HepG2 (cell line): Measurements from ENCODE around the gene HDGFL2. TPM values are rescaled to one million over a fixed set of nuclear protein-coding genes. Genes with fewer than 3 reads are reported as not detected.

Source experiments
- ERF ChIP-seq: IDR thresholded peaks from 2 replicates; pipeline ENCODE4 v1.6.1; 2018; ENCODE audit warnings: missing biosample characterization, missing genetic modification reagents
- KDM2A ChIP-seq: sonication (generic); formaldehyde crosslinking; IDR thresholded peaks from 2 replicates; pipeline ENCODE4 v1.4.0; 2020; ENCODE audit warnings: low read depth, missing genetic modification reagents, borderline replicate concordance
- MYC ChIP-seq: sonication (generic); formaldehyde crosslinking; IDR thresholded peaks from 2 replicates; pipeline ENCODE4 v1.9.0; 2021; ENCODE audit warnings: missing genetic modification reagents, borderline replicate concordance
- NCOA2 ChIP-seq: sonication (generic); formaldehyde crosslinking; IDR thresholded peaks from 2 replicates; pipeline ENCODE4 v1.8.0; 2022; ENCODE audit warnings: inconsistent platforms
- PRDM15 ChIP-seq: sonication (generic); formaldehyde crosslinking; IDR thresholded peaks from 2 replicates; pipeline ENCODE4 v1.4.0; 2020; ENCODE audit warnings: missing genetic modification reagents
- SALL2 ChIP-seq: sonication (generic); formaldehyde crosslinking; IDR thresholded peaks from 2 replicates; pipeline ENCODE4 v1.8.1; 2023; ENCODE audit warnings: mild to moderate bottlenecking, missing genetic modification reagents, inconsistent platforms
- SMC3 ChIP-seq: IDR thresholded peaks from 2 replicates; pipeline ENCODE4 v1.6.1; 2011; ENCODE audit warnings: low read length, improper control_type of control experiment
- SPEN ChIP-seq: sonication (generic); formaldehyde crosslinking; IDR thresholded peaks from 2 replicates; pipeline ENCODE4 v1.5.1; 2020; ENCODE audit warnings: low read depth, mild to moderate bottlenecking, missing genetic modification reagents
- TARDBP ChIP-seq: sonication (generic); formaldehyde crosslinking; IDR thresholded peaks from 2 replicates; pipeline ENCODE4 v1.8.0; 2022; ENCODE audit warnings: mild to moderate bottlenecking, missing genetic modification reagents
- YEATS4 ChIP-seq: sonication (generic); formaldehyde crosslinking; IDR thresholded peaks from 2 replicates; pipeline ENCODE4 v1.4.0; 2020; ENCODE audit warnings: missing genetic modification reagents, borderline replicate concordance
- ZBTB37 ChIP-seq: sonication (generic); formaldehyde crosslinking; IDR thresholded peaks from 2 replicates; pipeline ENCODE4 v1.4.0; 2020; ENCODE audit warnings: mild to moderate bottlenecking, missing genetic modification reagents
- ZEB1 ChIP-seq: IDR thresholded peaks from 2 replicates; pipeline ENCODE4 v1.6.1; 2012; ENCODE audit warnings: mild to moderate bottlenecking, low read depth, inconsistent platforms; ENCODE audit not compliant: insufficient replicate concordance
- ZNF205 ChIP-seq: IDR thresholded peaks from 2 replicates; pipeline ENCODE4 v1.6.1; 2018; ENCODE audit warnings: missing biosample characterization, missing genetic modification reagents
- ZNF253 ChIP-seq: sonication (generic); formaldehyde crosslinking; IDR thresholded peaks from 2 replicates; pipeline ENCODE4 v1.8.0; 2022; ENCODE audit warnings: mild to moderate bottlenecking, missing genetic modification reagents, borderline replicate concordance
- polyA plus RNA-seq, 8 experiments: library from polyadenylated mRNA; depleted of rRNA in 3 of 8; stranded (reverse) in 7 of 8; unstranded in 1 of 8; fragments of >200 nt; fragmentation: Illumina TruSeq in 4 of 8; extraction: Trizol in 4 of 8; gene quantifications; 2 replicates each; pipeline versions ENCODE4 v1.2.1 to v1.2.3, GENCODE V29; 2011 to 2016; ENCODE audit warnings: low read depth in 4 of 8, missing spikeins in 1 of 8, mixed read lengths in 1 of 8; ENCODE audit not compliant: insufficient read depth in 1 of 8
- total RNA-seq, 5 experiments: library from RNA; depleted of rRNA; stranded (reverse); fragments of >200 nt; fragmentation: Illumina TruSeq; extraction: Trizol; gene quantifications; 2 replicates each; pipeline ENCODE4 v1.2.3, GENCODE V29; 2016; ENCODE audit warnings: low read depth in 1 of 5
- TF ChIP-seq, protein P1 (sequence below), 2 experiments: IDR thresholded peaks; 2 replicates each; pipeline ENCODE4 v1.6.1; 2011 to 2012; ENCODE audit warnings: low read length in 2 of 2, borderline replicate concordance in 1 of 2, low read depth in 1 of 2, mild to moderate bottlenecking in 1 of 2, moderate library complexity in 1 of 2
- TF ChIP-seq, protein P2 (sequence below): sonication (generic); formaldehyde crosslinking; IDR thresholded peaks from 2 replicates; pipeline ENCODE4 v1.4.0; 2020; ENCODE audit warnings: missing genetic modification reagents, borderline replicate concordance

Gene HDGFL2
- total and polyA plus RNA-seq, 2 of the 13 experiments (the other 11 are each of a cell fraction or from before 2014, with no cell fraction given): 20.0 to 51.1 TPM

GRCh38 chr19:4523306-4524110 is 51.4 kb downstream of the HDGFL2 start (continued):
- TF ChIP-seq, protein P1, sequence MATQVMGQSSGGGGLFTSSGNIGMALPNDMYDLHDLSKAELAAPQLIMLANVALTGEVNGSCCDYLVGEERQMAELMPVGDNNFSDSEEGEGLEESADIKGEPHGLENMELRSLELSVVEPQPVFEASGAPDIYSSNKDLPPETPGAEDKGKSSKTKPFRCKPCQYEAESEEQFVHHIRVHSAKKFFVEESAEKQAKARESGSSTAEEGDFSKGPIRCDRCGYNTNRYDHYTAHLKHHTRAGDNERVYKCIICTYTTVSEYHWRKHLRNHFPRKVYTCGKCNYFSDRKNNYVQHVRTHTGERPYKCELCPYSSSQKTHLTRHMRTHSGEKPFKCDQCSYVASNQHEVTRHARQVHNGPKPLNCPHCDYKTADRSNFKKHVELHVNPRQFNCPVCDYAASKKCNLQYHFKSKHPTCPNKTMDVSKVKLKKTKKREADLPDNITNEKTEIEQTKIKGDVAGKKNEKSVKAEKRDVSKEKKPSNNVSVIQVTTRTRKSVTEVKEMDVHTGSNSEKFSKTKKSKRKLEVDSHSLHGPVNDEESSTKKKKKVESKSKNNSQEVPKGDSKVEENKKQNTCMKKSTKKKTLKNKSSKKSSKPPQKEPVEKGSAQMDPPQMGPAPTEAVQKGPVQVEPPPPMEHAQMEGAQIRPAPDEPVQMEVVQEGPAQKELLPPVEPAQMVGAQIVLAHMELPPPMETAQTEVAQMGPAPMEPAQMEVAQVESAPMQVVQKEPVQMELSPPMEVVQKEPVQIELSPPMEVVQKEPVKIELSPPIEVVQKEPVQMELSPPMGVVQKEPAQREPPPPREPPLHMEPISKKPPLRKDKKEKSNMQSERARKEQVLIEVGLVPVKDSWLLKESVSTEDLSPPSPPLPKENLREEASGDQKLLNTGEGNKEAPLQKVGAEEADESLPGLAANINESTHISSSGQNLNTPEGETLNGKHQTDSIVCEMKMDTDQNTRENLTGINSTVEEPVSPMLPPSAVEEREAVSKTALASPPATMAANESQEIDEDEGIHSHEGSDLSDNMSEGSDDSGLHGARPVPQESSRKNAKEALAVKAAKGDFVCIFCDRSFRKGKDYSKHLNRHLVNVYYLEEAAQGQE (IDR thresholded peaks at IDR 0.05; ENCODE audit: borderline replicate concordance in 1 of 2, low read depth in 1 of 2, low read length in 2 of 2): no peak
- TF ChIP-seq MYC (CRISPR knock-in tag): peak; percentile 62; the same call in 1 of the 2 replicates
- TF ChIP-seq KDM2A (CRISPR knock-in tag): peak; percentile 57; the same call in 1 of the 2 replicates
- TF ChIP-seq PRDM15 (CRISPR knock-in tag): peak; percentile 67; the same call in 1 of the 2 replicates
- TF ChIP-seq NCOA2 (CRISPR knock-in tag): peak; percentile 53; the same call in 1 of the 2 replicates
- no peak for TF ChIP-seq ZBTB37 (CRISPR knock-in tag)
- TF ChIP-seq TARDBP: no peak
- TF ChIP-seq ERF (CRISPR knock-in tag): peak; percentile 43; the same call in 1 of the 2 replicates
- TF ChIP-seq SALL2 (CRISPR knock-in tag): peak; percentile 58; the same call in 1 of the 2 replicates
- peak; percentile 70; the same call in 1 of the 2 replicates for TF ChIP-seq SPEN (CRISPR knock-in tag)
- TF ChIP-seq, protein P2, sequence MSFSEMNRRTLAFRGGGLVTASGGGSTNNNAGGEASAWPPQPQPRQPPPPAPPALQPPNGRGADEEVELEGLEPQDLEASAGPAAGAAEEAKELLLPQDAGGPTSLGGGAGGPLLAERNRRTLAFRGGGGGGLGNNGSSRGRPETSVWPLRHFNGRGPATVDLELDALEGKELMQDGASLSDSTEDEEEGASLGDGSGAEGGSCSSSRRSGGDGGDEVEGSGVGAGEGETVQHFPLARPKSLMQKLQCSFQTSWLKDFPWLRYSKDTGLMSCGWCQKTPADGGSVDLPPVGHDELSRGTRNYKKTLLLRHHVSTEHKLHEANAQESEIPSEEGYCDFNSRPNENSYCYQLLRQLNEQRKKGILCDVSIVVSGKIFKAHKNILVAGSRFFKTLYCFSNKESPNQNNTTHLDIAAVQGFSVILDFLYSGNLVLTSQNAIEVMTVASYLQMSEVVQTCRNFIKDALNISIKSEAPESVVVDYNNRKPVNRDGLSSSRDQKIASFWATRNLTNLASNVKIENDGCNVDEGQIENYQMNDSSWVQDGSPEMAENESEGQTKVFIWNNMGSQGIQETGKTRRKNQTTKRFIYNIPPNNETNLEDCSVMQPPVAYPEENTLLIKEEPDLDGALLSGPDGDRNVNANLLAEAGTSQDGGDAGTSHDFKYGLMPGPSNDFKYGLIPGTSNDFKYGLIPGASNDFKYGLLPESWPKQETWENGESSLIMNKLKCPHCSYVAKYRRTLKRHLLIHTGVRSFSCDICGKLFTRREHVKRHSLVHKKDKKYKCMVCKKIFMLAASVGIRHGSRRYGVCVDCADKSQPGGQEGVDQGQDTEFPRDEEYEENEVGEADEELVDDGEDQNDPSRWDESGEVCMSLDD (CRISPR knock-in tag): 0 out of 2 replicates have a peak, but pooled peaks have one; percentile 45
- peak; percentile 96 for TF ChIP-seq ZNF205
- TF ChIP-seq ZNF253 (CRISPR knock-in tag): no peak
- TF ChIP-seq SMC3: 0 out of 2 replicates have a peak, but pooled peaks have one; percentile 9
- TF ChIP-seq YEATS4 (CRISPR knock-in tag): peak; percentile 30; the same call in 1 of the 2 replicates
- TF ChIP-seq ZEB1: no peak
